ENCODE data around the gene USP38.
"Not testable (repeated sequence)": the region's sequence is repeated elsewhere in the genome, so short reads cannot be mapped to it uniquely, and the experiment has no call there.

USP38 gene

GRCh38 chr4:143256456-143256855 is 71.7 kb downstream of the USP38 start:
- no peak overlapping the region for H3K4me3 ChIP-seq (ENCODE audit: low read depth, low read length)
- TF ChIP-seq, protein P1, sequence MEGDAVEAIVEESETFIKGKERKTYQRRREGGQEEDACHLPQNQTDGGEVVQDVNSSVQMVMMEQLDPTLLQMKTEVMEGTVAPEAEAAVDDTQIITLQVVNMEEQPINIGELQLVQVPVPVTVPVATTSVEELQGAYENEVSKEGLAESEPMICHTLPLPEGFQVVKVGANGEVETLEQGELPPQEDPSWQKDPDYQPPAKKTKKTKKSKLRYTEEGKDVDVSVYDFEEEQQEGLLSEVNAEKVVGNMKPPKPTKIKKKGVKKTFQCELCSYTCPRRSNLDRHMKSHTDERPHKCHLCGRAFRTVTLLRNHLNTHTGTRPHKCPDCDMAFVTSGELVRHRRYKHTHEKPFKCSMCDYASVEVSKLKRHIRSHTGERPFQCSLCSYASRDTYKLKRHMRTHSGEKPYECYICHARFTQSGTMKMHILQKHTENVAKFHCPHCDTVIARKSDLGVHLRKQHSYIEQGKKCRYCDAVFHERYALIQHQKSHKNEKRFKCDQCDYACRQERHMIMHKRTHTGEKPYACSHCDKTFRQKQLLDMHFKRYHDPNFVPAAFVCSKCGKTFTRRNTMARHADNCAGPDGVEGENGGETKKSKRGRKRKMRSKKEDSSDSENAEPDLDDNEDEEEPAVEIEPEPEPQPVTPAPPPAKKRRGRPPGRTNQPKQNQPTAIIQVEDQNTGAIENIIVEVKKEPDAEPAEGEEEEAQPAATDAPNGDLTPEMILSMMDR (IDR thresholded peaks at IDR 0.05; ENCODE audit: low read depth, low read length) = no peak
- TF ChIP-seq MAX (IDR thresholded peaks at IDR 0.05; ENCODE audit: low read depth, low read length) (no peak), POLR2A (IDR thresholded peaks at IDR 0.05; ENCODE audit: extremely low read depth, insufficient read length) (no peak), MYC (IDR thresholded peaks at IDR 0.05; ENCODE audit: low read depth, low read length) (no peak)
- no peak for DNase-seq (ENCODE audit: low read depth)

- TF ChIP-seq, protein P1 (IDR thresholded peaks at IDR 0.05; ENCODE audit: low read depth, low read length) = no peak
- TF ChIP-seq MYC (IDR thresholded peaks at IDR 0.05; ENCODE audit: low read depth, low read length) (no peak), POLR2A (IDR thresholded peaks at IDR 0.05; ENCODE audit: extremely low read depth, insufficient read length) (no peak), MAX (IDR thresholded peaks at IDR 0.05; ENCODE audit: low read depth, low read length) (no peak)
- DNase-seq (ENCODE audit: low read depth) = no peak
- H3K4me3 ChIP-seq (ENCODE audit: low read depth, low read length) = no peak overlapping the region
Observed at GRCh38 chr4:143257356-143257755, 72.6 kb downstream of the USP38 start.

GRCh38 chr4:143260750-143261149 is 76.0 kb downstream of the USP38 start:
- DNase-seq (ENCODE audit: low read depth) = no peak
- no peak overlapping the region for H3K4me3 ChIP-seq (ENCODE audit: low read depth, low read length)
- TF ChIP-seq, protein P1 (IDR thresholded peaks at IDR 0.05; ENCODE audit: low read depth, low read length) = no peak
- no peak for TF ChIP-seq MYC (IDR thresholded peaks at IDR 0.05; ENCODE audit: low read depth, low read length)
- TF ChIP-seq POLR2A (IDR thresholded peaks at IDR 0.05; ENCODE audit: extremely low read depth, insufficient read length) = no peak
- TF ChIP-seq MAX (IDR thresholded peaks at IDR 0.05; ENCODE audit: low read depth, low read length) = no peak

- H3K4me3 ChIP-seq (ENCODE audit: low read depth, low read length) = no peak overlapping the region
- TF ChIP-seq MYC (IDR thresholded peaks at IDR 0.05; ENCODE audit: low read depth, low read length) (no peak), MAX (IDR thresholded peaks at IDR 0.05; ENCODE audit: low read depth, low read length) (no peak), POLR2A (IDR thresholded peaks at IDR 0.05; ENCODE audit: extremely low read depth, insufficient read length) (no peak)
- TF ChIP-seq, protein P1 (IDR thresholded peaks at IDR 0.05; ENCODE audit: low read depth, low read length) = no peak
- no peak for DNase-seq (ENCODE audit: low read depth)
Observed at GRCh38 chr4:143262838-143263237, 78.1 kb downstream of the USP38 start.

DNA sequence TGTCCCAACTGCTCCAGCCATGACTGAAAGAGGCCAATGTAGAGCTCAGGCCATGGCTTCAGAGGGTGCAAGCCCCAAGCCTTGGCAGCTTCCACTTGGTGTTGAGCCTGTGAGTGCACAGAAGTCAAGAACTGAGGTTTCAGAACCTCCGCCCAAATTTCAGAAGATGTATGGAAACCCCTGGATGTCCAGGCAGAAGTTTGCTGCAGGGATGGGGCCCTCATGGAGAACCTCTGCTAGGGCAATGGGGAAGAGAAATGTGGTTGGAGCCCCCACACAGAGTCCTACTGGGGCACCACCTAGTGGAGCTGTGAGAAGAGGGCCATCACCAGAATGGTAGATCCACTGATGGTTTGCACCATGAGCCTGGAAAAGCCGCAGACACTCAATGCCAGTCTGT is 83.0 kb downstream of the USP38 start:
- DNase-seq (ENCODE audit: low read depth); H3K4me3 ChIP-seq (ENCODE audit: low read depth, low read length): not testable (repeated sequence)

DNA sequence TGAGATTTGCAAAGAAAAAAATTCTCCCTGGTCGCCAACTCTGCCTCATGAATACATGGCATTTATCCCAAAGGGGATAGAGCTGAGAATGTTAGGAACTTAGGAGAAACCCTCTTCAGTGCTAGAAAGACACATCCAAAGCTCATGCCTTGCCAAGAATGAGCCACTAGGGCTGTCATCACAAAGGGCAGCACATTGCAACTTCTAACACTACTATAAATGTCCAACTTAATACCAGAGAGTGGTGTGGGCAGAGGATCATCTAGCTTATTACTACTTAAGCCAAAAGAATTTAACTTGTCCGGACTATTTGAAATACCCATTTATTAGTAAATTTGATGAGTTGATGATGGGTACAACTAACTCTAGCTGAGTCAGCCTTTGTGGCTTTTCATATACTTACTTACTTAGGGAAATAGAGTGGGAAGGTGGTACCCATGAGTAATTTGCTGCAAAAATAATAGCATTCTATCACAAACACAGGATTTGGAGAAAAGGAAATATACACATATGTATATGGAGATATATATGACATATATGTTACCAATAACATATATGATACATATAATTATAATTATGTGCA is 85.6 kb downstream of the USP38 start:
- DNase-seq (ENCODE audit: low read depth) = no peak
- TF ChIP-seq MYC (IDR thresholded peaks at IDR 0.05; ENCODE audit: low read depth, low read length) (no peak), POLR2A (IDR thresholded peaks at IDR 0.05; ENCODE audit: extremely low read depth, insufficient read length) (no peak), MAX (IDR thresholded peaks at IDR 0.05; ENCODE audit: low read depth, low read length) (no peak)
- TF ChIP-seq, protein P1 (IDR thresholded peaks at IDR 0.05; ENCODE audit: low read depth, low read length) = no peak
- H3K4me3 ChIP-seq (ENCODE audit: low read depth, low read length) = no peak overlapping the region
